Measurements from ENCODE around the gene CCAR1.

- TF ChIP-seq EZH2phosphoT487 (IDR thresholded peaks at IDR 0.05; ENCODE audit: insufficient read depth, low read depth) (no peak), EZH2 (IDR thresholded peaks at IDR 0.05; ENCODE audit: insufficient read depth, poor library complexity, severe bottlenecking) (no peak)
Observed at GRCh38 chr10:68826764-68827591, 105.9 kb downstream of the CCAR1 start, which contains the start of gene STOX1.

Measured in GM23248 (cell line).